Heart left ventricle (tissue), 16 donors: ENCODE data around the gene PRODH. TPM values are rescaled to one million over a fixed set of nuclear protein-coding genes. Genes with fewer than 3 reads are reported as not detected.
"Not testable (repeated sequence)": the region's sequence is repeated elsewhere in the genome, so short reads cannot be mapped to it uniquely, and the experiment has no call there.

Experiments used
- ATAC-seq, 4 donors: fragments of 200-7000 bp; cut with Tn5 transposase; one replicate each; pipeline ENCODE4 v1.9.1; 2020 to 2022; ENCODE audit warnings: moderate library complexity in 4 of 4, mild to moderate bottlenecking in 3 of 4, moderate number of reproducible peaks in 1 of 4
- DNase-seq, 5 donors: peaks; one replicate each; pipeline ENCODE4 v3.0.0-alpha.2; 2020
- H3K27ac ChIP-seq, 12 donors: fragments of 200-600 bp; sonication (generic) in 4 of 12; one replicate each; pipeline versions ENCODE4 v1.5.0 to v1.8.0; 2016 to 2022; ENCODE audit warnings: mild to moderate bottlenecking in 2 of 12
- H3K27me3 ChIP-seq, 9 donors: fragments of 200-600 bp; sonication (generic) in 2 of 9; one replicate each; pipeline versions ENCODE4 v1.5.1 to v1.8.0; 2016 to 2022; ENCODE audit warnings: mild to moderate bottlenecking in 3 of 9
- H3K36me3 ChIP-seq, 9 donors: fragments of 200-600 bp; sonication (generic) in 2 of 9; one replicate each; pipeline versions ENCODE4 v1.5.0 to v1.8.0; 2018 to 2022; ENCODE audit warnings: mild to moderate bottlenecking in 2 of 9
- H3K4me1 ChIP-seq, 12 donors: fragments of 200-600 bp; sonication (generic) in 4 of 12; one replicate each; pipeline versions ENCODE4 v1.5.0 to v1.8.0; 2016 to 2022; ENCODE audit warnings: mild to moderate bottlenecking in 3 of 12
- H3K4me3 ChIP-seq, 12 donors: fragments of 200-600 bp; sonication (generic) in 4 of 12; one replicate each; pipeline versions ENCODE4 v1.5.0 to v1.8.0; 2017 to 2022; ENCODE audit warnings: mild to moderate bottlenecking in 9 of 12, moderate library complexity in 4 of 12
- H3K9me3 ChIP-seq, 12 donors: fragments of 200-600 bp; sonication (generic) in 4 of 12; one replicate each; pipeline versions ENCODE4 v1.5.0 to v1.8.0; 2016 to 2022; ENCODE audit warnings: mild to moderate bottlenecking in 1 of 12
- POLR2A ChIP-seq, 2 donors: fragments of 450-650 bp; IDR thresholded peaks; one replicate each; pipeline ENCODE4 v1.6.1; 2017; ENCODE audit warnings: antibody characterized with exemption in 2 of 2, mild to moderate bottlenecking in 2 of 2, moderate library complexity in 2 of 2
- WGBS, 4 donors: extraction: QIAGEN DNeasy Blood & Tissue Kit in 2 of 4; methylation state at CpG; one replicate each; pipeline versions ENCODE4 v1.1.5 to v1.1.7; 2013 to 2018; 5-methylcytosine and 5-hydroxymethylcytosine counted together
- intact Hi-C, 10 donors: fragments of 100-400 bp; cut with DNase I; formaldehyde crosslinking; loops; one replicate each; pipeline versions ENCODE4 v1.11.1 to v1.14.2; 2022
- polyA plus RNA-seq, 2 donors: library from polyadenylated mRNA; stranded (reverse); fragments of 200-250 nt; gene quantifications; one replicate each; pipeline ENCODE4 v1.2.3, GENCODE V29; 2013
- total RNA-seq, 9 donors: library from RNA; depleted of rRNA in 2 of 9; stranded (reverse); fragments of >200 nt in 2 of 9; fragmentation: NEBNext Ultra II Directional in 3 of 9; extraction: Animal tissue kit (Norgen Biotek cat#: 25700) in 3 of 9; gene quantifications; one replicate each; pipeline versions ENCODE4 v1.1.0 to v1.2.4, GENCODE V29; 2016 to 2023
- TF ChIP-seq, protein P1 (sequence below), 12 donors: fragments of 200-600 bp; sonication (generic) in 4 of 12; IDR thresholded peaks; one replicate each; pipeline versions ENCODE4 v1.5.0 to v1.8.0; 2018 to 2022; ENCODE audit warnings: antibody characterized with exemption in 12 of 12, mild to moderate bottlenecking in 5 of 12
- donor health status: ischemic (EF 13 %, LVEDD 7.1; RV severe dilation, severe dysfunction).
- donor health status: healthy with polysubstance abuse.
- donor health status: DM: no; HTN: yes; CAD: no.
- donor health status: DM: no; HTN: no; CAD: no.
- donor health status: ischemic (EF 25% LVEDD 6.9; RV normal size, moderate dysfunction).
- donor health status: ischemic (EF 25% LVEDD 5.7; RV mildly dilated, moderate dysfunction).
- donor health status: healthy.
- donor health status: DM: yes; HTN: yes; CAD: no.
- donor health status: ischemic (EF 35%, LVEDD 5.7; RV mildly dilated, moderate dysfunction).
- donor health status: nonischemic (EF 11% LVEDD 7.7; RV severe dilation, severe dysfunction).
- donor health status: DM: yes; HTN: yes; CAD: no.
- donor health status: PGD.
- donor health status: ischemic (EF 29% LVEDD 5.4; RV normal size, mild dysfunction).
- donor health status: nonischemic (EF 23%, LVEDD 6.1; RV moderate dilation, normal function).

Gene PRODH
- total and polyA plus RNA-seq, 11 donors: 3.3 to 25.0 (median 7.5) TPM

GRCh38 chr22:18909556-18909955 lies 26.5 kb downstream of the PRODH start:
- TF ChIP-seq POLR2A (IDR thresholded peaks at IDR 0.05): no peak
- TF ChIP-seq, protein P1, sequence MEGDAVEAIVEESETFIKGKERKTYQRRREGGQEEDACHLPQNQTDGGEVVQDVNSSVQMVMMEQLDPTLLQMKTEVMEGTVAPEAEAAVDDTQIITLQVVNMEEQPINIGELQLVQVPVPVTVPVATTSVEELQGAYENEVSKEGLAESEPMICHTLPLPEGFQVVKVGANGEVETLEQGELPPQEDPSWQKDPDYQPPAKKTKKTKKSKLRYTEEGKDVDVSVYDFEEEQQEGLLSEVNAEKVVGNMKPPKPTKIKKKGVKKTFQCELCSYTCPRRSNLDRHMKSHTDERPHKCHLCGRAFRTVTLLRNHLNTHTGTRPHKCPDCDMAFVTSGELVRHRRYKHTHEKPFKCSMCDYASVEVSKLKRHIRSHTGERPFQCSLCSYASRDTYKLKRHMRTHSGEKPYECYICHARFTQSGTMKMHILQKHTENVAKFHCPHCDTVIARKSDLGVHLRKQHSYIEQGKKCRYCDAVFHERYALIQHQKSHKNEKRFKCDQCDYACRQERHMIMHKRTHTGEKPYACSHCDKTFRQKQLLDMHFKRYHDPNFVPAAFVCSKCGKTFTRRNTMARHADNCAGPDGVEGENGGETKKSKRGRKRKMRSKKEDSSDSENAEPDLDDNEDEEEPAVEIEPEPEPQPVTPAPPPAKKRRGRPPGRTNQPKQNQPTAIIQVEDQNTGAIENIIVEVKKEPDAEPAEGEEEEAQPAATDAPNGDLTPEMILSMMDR (IDR thresholded peaks at IDR 0.05): no peak
- no peak for ATAC-seq
- peak in 1 of 5 donors; percentile 13 for DNase-seq
- Histone ChIP-seq H3K4me3 (no peak overlapping the region), H3K27me3 (no peaks in the 10 kb centered on the region), H3K9me3 (no peaks in the 10 kb centered on the region), H3K27ac (no peak overlapping the region), H3K36me3 (no peaks in the 10 kb centered on the region), H3K4me1 (no peaks in the 10 kb centered on the region)
- 98 to 100% methylated on average over 3 of the region's 5 CpGs; no CpG with 5 or more reads in 2 of the 4 donors for WGBS, 4 donors
- intact Hi-C loops: no loop called here

GRCh38 chr22:18906896-18907295 lies 29.2 kb downstream of the PRODH start:
- H3K9me3 ChIP-seq: no peaks in the 10 kb centered on the region
- no peaks in the 10 kb centered on the region for H3K4me1 ChIP-seq
- no peaks in the 10 kb centered on the region for H3K27me3 ChIP-seq
- DNase-seq: no peak
- ATAC-seq: peak in 2 of 4 donors; percentile 4 to 17
- 20 to 47% (median 33%) methylated on average over 6 to 7 of the region's 13 CpGs; no CpG with 5 or more reads in 1 of the 4 donors for WGBS, 4 donors
- no peaks in the 10 kb centered on the region for H3K36me3 ChIP-seq
- H3K4me3 ChIP-seq: peak overlapping the region in 1 of 12 donors; percentile 21
- TF ChIP-seq POLR2A (IDR thresholded peaks at IDR 0.05): no peak
- TF ChIP-seq, protein P1 (IDR thresholded peaks at IDR 0.05): no peak
- H3K27ac ChIP-seq: no peak overlapping the region
- intact Hi-C loops: no loop called here

- H3K4me3 ChIP-seq, H3K9me3 ChIP-seq, H3K36me3 ChIP-seq, H3K27ac ChIP-seq, intact Hi-C loops, H3K27me3 ChIP-seq, DNase-seq, H3K4me1 ChIP-seq: not testable (repeated sequence)
- no CpG with 5 or more reads among the region's 36 CpGs for WGBS, 4 donors
- peak in 3 of 4 donors; percentile 5 to 47 (median 38) for ATAC-seq
Measured at GRCh38 chr22:18906410-18906745, 29.7 kb downstream of the PRODH start.

GRCh38 chr22:18905540-18906409 lies 30.3 kb downstream of the PRODH start, which contains the start of gene DGCR6:
DGCR6 (plus strand) TSS chr22:18906320; CDS start chr22:18906375, 55 bp downstream.
- intact Hi-C loops: no loop called here
- H3K27me3 ChIP-seq: no peaks in the 10 kb centered on the region
- WGBS, 4 donors: 10% methylated on average over 9 of the region's 77 CpGs; no CpG with 5 or more reads in 2 of the 4 donors
- ATAC-seq: peak; percentile 96 to 98 (median 96)
- H3K4me1 ChIP-seq: no peaks in the 10 kb centered on the region
- H3K36me3 ChIP-seq: no peaks in the 10 kb centered on the region
- TF ChIP-seq POLR2A (IDR thresholded peaks at IDR 0.05): no peak
- TF ChIP-seq, protein P1 (IDR thresholded peaks at IDR 0.05): no peak
- H3K9me3 ChIP-seq: no peaks in the 10 kb centered on the region
- peak within 1 kb of the TSS in 1 of 12 donors; percentile 16 for H3K27ac ChIP-seq
- peak in 1 of 5 donors; percentile 18 for DNase-seq
- peak within 1 kb of the TSS in 1 of 12 donors; percentile 21 for H3K4me3 ChIP-seq

DNA sequence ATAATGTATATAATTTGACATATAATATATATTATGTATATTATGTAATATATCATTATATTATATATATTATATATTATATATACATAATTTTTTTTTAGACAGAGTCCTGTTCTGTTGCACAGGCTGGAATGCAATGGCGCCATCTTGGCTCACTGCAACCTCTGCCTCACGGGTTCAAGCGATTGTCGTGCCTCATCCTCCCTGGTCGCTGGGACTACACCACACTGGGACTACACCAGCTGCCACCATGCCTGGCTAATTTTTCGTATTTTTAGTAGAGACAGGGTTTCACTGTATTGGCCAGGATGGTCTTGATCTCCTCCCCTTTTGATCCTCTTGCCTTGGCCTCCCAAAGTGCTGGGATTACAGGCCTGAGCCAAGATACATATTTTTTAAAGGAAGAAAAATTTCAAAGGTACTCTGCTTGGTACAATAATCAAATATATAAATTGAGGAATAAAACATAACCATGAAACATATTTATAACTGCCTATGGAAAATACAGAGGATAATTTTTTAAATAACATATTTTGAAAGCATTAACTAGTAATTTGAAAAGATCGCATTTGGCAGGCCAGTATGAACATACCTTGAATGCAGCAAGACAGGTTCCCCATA lies 39.9 kb downstream of the PRODH start:
- DNase-seq, H3K4me3 ChIP-seq, H3K27ac ChIP-seq, intact Hi-C loops, H3K4me1 ChIP-seq, H3K9me3 ChIP-seq, H3K27me3 ChIP-seq, H3K36me3 ChIP-seq, ATAC-seq: not testable (repeated sequence)
- 85 to 94% (median 87%) methylated on average over 5 to 6 of the region's 7 CpGs for WGBS, 4 donors

DNA sequence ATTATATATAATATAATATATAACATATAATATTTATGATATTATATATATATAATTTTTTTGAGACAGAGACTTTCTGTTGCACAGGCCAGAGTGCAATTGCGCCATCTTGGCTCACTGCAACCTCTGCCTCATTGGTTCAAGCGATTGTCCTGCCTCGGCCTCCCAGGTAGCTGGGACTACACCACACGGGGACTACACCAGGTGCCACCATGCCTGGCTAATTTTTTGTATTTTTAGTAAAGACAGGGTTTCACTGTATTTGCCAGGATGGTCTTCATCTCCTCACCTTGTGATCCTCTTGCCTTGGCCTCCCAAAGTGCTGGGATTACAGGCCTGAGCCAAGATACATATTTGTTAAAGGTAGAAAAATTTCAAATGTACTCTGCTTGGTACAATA lies 42.3 kb downstream of the PRODH start:
- WGBS, 4 donors: no CpG with 5 or more reads among the region's 4 CpGs
- ATAC-seq, H3K4me3 ChIP-seq, intact Hi-C loops, H3K4me1 ChIP-seq, H3K9me3 ChIP-seq, H3K27ac ChIP-seq, H3K27me3 ChIP-seq, H3K36me3 ChIP-seq, DNase-seq: not testable (repeated sequence)

DNA sequence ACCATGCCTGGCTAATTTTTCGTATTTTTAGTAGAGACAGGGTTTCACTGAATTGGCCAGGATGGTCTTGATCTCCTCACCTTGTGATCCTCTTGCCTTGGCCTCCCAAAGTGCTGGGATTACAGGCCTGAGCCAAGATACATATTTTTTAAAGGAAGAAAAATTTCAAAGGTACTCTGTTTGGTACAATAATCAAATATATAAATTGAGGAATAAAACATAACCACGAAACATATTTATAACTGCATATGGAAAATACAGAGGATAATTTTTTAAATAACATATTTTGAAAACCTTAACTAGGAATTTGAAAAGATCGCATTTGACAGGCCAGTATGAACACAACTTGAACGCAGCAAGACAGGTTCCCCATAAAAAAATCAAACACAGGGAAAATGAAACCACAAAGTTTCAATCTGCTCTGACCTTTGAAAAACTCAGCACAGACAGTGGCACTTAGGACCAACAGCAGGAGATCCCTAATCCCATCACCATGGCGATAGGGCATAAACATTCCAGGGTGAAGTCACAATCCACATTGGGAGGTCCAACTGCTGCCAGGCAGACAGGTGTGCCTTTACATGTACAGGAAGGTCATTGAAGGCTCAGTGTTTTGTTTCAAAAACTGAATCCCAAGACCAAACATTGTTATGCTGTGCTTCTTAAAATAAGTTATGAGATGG lies 45.4 kb downstream of the PRODH start:
- H3K4me3 ChIP-seq, H3K4me1 ChIP-seq, H3K27me3 ChIP-seq, DNase-seq, intact Hi-C loops, H3K27ac ChIP-seq, H3K36me3 ChIP-seq, H3K9me3 ChIP-seq: not testable (repeated sequence)
- ATAC-seq: peak in 1 of 4 donors; percentile 39
- 71 to 73% methylated on average over 1 of the region's 5 CpGs; no CpG with 5 or more reads in 2 of the 4 donors for WGBS, 4 donors
